ENCODE data around the gene SRRM5. TPM values are rescaled to one million over a fixed set of nuclear protein-coding genes. Genes with fewer than 3 reads are reported as not detected.

SRRM5 gene
- polyA plus RNA-seq, 1 of the 3 experiments (the other 2 are of a cell fraction), result 0.15 TPM

- DNase-seq, result no peak
- Histone ChIP-seq H3K27ac (ENCODE audit: low read depth in 2 of 2, low read length in 1 of 2) (no peak overlapping the region), H3K9me3 (no peaks in the 10 kb centered on the region), H3F3A (replicated peaks; ENCODE audit: insufficient read depth) (peaks cover 4% of the 10 kb centered on the region), H3K36me3 (replicated peaks in 1 of 2; ENCODE audit: control insufficient read depth in 1 of 2, insufficient read depth in 2 of 2, low read length in 1 of 2) (no peaks in the 10 kb centered on the region), H3K79me2 (ENCODE audit: insufficient read depth) (no peaks in the 10 kb centered on the region), H2AFZ (ENCODE audit: low read depth) (no peak overlapping the region), H3K4me1 (ENCODE audit: control insufficient read depth in 1 of 2, insufficient read depth in 2 of 2, low read depth in 1 of 2, low read length in 1 of 2) (peaks cover 0 to 3% of the 10 kb centered on the region in 2 experiments; a peak in 1 of 4 replicates), H3K9me2 (no peaks in the 10 kb centered on the region), H3K4me2 (no peak overlapping the region), H3K27me3 (ENCODE audit: insufficient read depth) (no peaks in the 10 kb centered on the region), H3K4me3 (ENCODE audit: low read depth in 2 of 2, low read length in 1 of 2) (no peak overlapping the region), H3K9ac (no peak overlapping the region), H4K20me1 (ENCODE audit: insufficient read depth) (no peaks in the 10 kb centered on the region)
- WGBS (ENCODE audit: low lambda C conversion rate), result 92% methylated on average over 4 of the region's 4 CpGs
- no peak for TF ChIP-seq RFX5 (IDR thresholded peaks at IDR 0.05; ENCODE audit: low read length)
- no peak for TF ChIP-seq GATA2 (CRISPR knock-in tag; IDR thresholded peaks at IDR 0.05)
- no peak for TF ChIP-seq SIN3A (IDR thresholded peaks at IDR 0.05; ENCODE audit: borderline replicate concordance, low read depth, low read length)
- no peak for TF ChIP-seq EP300 (IDR thresholded peaks at IDR 0.05; ENCODE audit: borderline replicate concordance in 1 of 2, low read depth in 1 of 2, low read length in 1 of 2)
- TF ChIP-seq MAX (IDR thresholded peaks at IDR 0.05; ENCODE audit: low read depth), result no peak
- no peak for TF ChIP-seq NRF1 (IDR thresholded peaks at IDR 0.05; ENCODE audit: low read depth, low read length)
- TF ChIP-seq USF1 (IDR thresholded peaks at IDR 0.05; ENCODE audit: borderline replicate concordance, low read depth), result no peak
- TF ChIP-seq CTCF (IDR thresholded peaks at IDR 0.05), result no peak
- TF ChIP-seq RCOR1 (IDR thresholded peaks at IDR 0.05; ENCODE audit: low read length), result no peak
- no peak for TF ChIP-seq MXI1 (IDR thresholded peaks at IDR 0.05; ENCODE audit: low read depth, low read length)
- TF ChIP-seq USF2 (IDR thresholded peaks at IDR 0.05; ENCODE audit: borderline replicate concordance, low read depth, low read length), result no peak
- TF ChIP-seq EZH2phosphoT487 (IDR thresholded peaks at IDR 0.05; ENCODE audit: borderline replicate concordance, low read depth), result no peak
- ChIA-PET CTCF (no interaction called here), POLR2A (no interaction called here)
Observed at GRCh38 chr19:43633520-43633919, 21.6 kb downstream of the SRRM5 start.

GRCh38 chr19:43634068-43634467 is 22.2 kb downstream of the SRRM5 start:
- TF ChIP-seq SMC3 (IDR thresholded peaks at IDR 0.05; ENCODE audit: low read depth, low read length), result no peak
- Histone ChIP-seq H3K9me2 (no peaks in the 10 kb centered on the region), H3F3A (replicated peaks; ENCODE audit: insufficient read depth) (peaks cover 4% of the 10 kb centered on the region), H3K27ac (ENCODE audit: low read depth in 2 of 2, low read length in 1 of 2) (no peak overlapping the region), H3K4me3 (ENCODE audit: low read depth in 2 of 2, low read length in 1 of 2) (no peak overlapping the region), H4K20me1 (ENCODE audit: insufficient read depth) (no peaks in the 10 kb centered on the region), H3K4me2 (no peak overlapping the region), H3K4me1 (ENCODE audit: control insufficient read depth in 1 of 2, insufficient read depth in 2 of 2, low read depth in 1 of 2, low read length in 1 of 2) (peaks cover 0 to 8% of the 10 kb centered on the region in 2 experiments; a peak in 1 of 4 replicates), H3K9ac (no peak overlapping the region), H3K36me3 (replicated peaks in 1 of 2; ENCODE audit: control insufficient read depth in 1 of 2, insufficient read depth in 2 of 2, low read length in 1 of 2) (no peaks in the 10 kb centered on the region), H2AFZ (ENCODE audit: low read depth) (no peak overlapping the region), H3K79me2 (ENCODE audit: insufficient read depth) (no peaks in the 10 kb centered on the region), H3K27me3 (ENCODE audit: insufficient read depth) (no peaks in the 10 kb centered on the region; the same call in 1 of the 2 replicates), H3K9me3 (no peaks in the 10 kb centered on the region)
- CTCF ChIA-PET, result no interaction called here
- no peak for DNase-seq
- POLR2A ChIA-PET, result no interaction called here
- WGBS (ENCODE audit: low lambda C conversion rate), result 88% methylated on average over 5 of the region's 5 CpGs
